K562 (cell line): ENCODE results near the gene CD52. TPM values are rescaled to one million over a fixed set of nuclear protein-coding genes. Genes with fewer than 3 reads are reported as not detected.

ENCODE experiments used
- ATAC-seq: fragments of 200-7000 bp; cut with Tn5 transposase; 3 replicates; pipeline ENCODE4 v1.9.1; 2020; ENCODE audit warnings: moderate library complexity
- BruUV-seq: library from RNA; stranded (reverse); fragments of 400-500 nt; replicated peaks from 2 replicates; lab custom pipeline; 2021; lab: Mats Ljungman, UMichigan
- CTCF ChIA-PET: fragments of 300-600 bp; formaldehyde crosslinking; extraction: SDS; loops from one replicate; lab custom pipeline; 2021; ENCODE audit warnings: low intra/inter-chr PET ratio; lab: Yijun Ruan, JAX
- POLR2A ChIA-PET: fragments of 300-600, 350-650 bp; sonication (Branson Sonifier 250); formaldehyde crosslinking; extraction: SDS; loops from one replicate; lab custom pipeline; 2021; ENCODE audit warnings: antibody characterized with exemption, inconsistent platforms; lab: Yijun Ruan, JAX
- DNase-seq, 4 experiments: peaks; one replicate each; pipeline versions ENCODE4 v3.0.0 to v3.0.0-alpha.2; 2011 to 2018; ENCODE audit warnings: low spot score in 3 of 4, mixed read lengths in 3 of 4; ENCODE audit errors: extremely low read depth in 1 of 4
- FAIRE-seq: peaks from 2 replicates; lab custom pipeline; 2011; peaks lifted over from hg19 to GRCh38; lab: Jason Lieb, UNC
- H2AFZ ChIP-seq: 2 replicates; pipeline ENCODE4 v1.6.0; 2011; ENCODE audit warnings: low read depth, low read length, control low read depth, inconsistent platforms
- H3K27ac ChIP-seq: fragments of 200-600 bp; 3 replicates; pipeline ENCODE4 v1.8.0; 2011; ENCODE audit warnings: low read depth, mild to moderate bottlenecking, control low read depth, inconsistent platforms, low read length, moderate library complexity, mixed read lengths; ENCODE audit errors: extremely low read depth
- H3K27me3 ChIP-seq, 2 experiments: fragments of 300-600 bp in 1 of 2; 2 replicates in 1 of 2; 3 replicates in 1 of 2; pipeline versions ENCODE4 v1.6.0 to v1.8.0; 2011; ENCODE audit warnings: inconsistent platforms in 2 of 2, low read length in 2 of 2, mild to moderate bottlenecking in 1 of 2, mixed read lengths in 1 of 2, moderate library complexity in 1 of 2; ENCODE audit not compliant: control insufficient read depth in 2 of 2, insufficient read depth in 2 of 2
- H3K36me3 ChIP-seq: fragments of 300-600 bp; 3 replicates; pipeline ENCODE4 v1.8.0; 2011; ENCODE audit warnings: mild to moderate bottlenecking, low read length, inconsistent platforms; ENCODE audit not compliant: control insufficient read depth, insufficient read depth
- H3K4me1 ChIP-seq, 2 experiments: fragments of 200-600 bp in 1 of 2; replicated peaks in 1 of 2; 2 replicates in 1 of 2; 3 replicates in 1 of 2; pipeline versions ENCODE4 v1.5.1 to v1.8.0; 2011; ENCODE audit warnings: inconsistent platforms in 2 of 2, low read length in 2 of 2, mild to moderate bottlenecking in 1 of 2, mixed read lengths in 1 of 2, moderate library complexity in 1 of 2; ENCODE audit not compliant: control insufficient read depth in 2 of 2, insufficient read depth in 2 of 2
- H3K4me2 ChIP-seq: 2 replicates; pipeline ENCODE4 v1.6.1; 2011; ENCODE audit warnings: low read length, control low read depth, inconsistent platforms, mixed read lengths; ENCODE audit not compliant: insufficient read depth
- H3K4me3 ChIP-seq: fragments of 200-600 bp; sonication (generic), shearing (Covaris generic); 2 replicates; pipeline ENCODE4 v1.5.1; 2016; ENCODE audit warnings: control low read depth, inconsistent platforms
- H3K79me2 ChIP-seq: fragments of 200-600 bp; 3 replicates; pipeline ENCODE4 v1.8.0; 2011; ENCODE audit warnings: low read length, inconsistent platforms; ENCODE audit not compliant: control insufficient read depth, insufficient read depth
- H3K9ac ChIP-seq, 2 experiments: 2 replicates each; pipeline versions ENCODE4 v1.6.0 to v1.6.1; 2011; ENCODE audit warnings: low read depth in 2 of 2, low read length in 2 of 2, control low read depth in 1 of 2, inconsistent platforms in 1 of 2, mild to moderate bottlenecking in 1 of 2, mixed read lengths in 1 of 2; ENCODE audit not compliant: insufficient read depth in 1 of 2
- H3K9me1 ChIP-seq: one replicate; pipeline ENCODE4 v1.6.0; 2011; ENCODE audit warnings: inconsistent platforms, mild to moderate bottlenecking, low read length, moderate library complexity; ENCODE audit not compliant: control insufficient read depth, insufficient read depth
- H3K9me3 ChIP-seq: replicated peaks from 2 replicates; pipeline ENCODE4 v1.5.1; 2011; ENCODE audit warnings: low read depth, low read length, inconsistent platforms; ENCODE audit not compliant: control insufficient read depth, insufficient read depth
- H4K20me1 ChIP-seq: replicated peaks from 2 replicates; pipeline ENCODE4 v1.6.1; 2011; ENCODE audit warnings: low read length, inconsistent platforms, mixed read lengths; ENCODE audit not compliant: control insufficient read depth, insufficient read depth
- ELF4 ChIP-seq: fragments of 450-650 bp; formaldehyde crosslinking; IDR thresholded peaks from 2 replicates; pipeline ENCODE4 v1.4.0; 2022; ENCODE audit warnings: missing genetic modification characterization
- FIP1L1 ChIP-seq: fragments of 200-400 bp; formaldehyde crosslinking; IDR thresholded peaks from 2 replicates; pipeline ENCODE4 v1.6.1; 2018; ENCODE audit warnings: mild to moderate bottlenecking, low read depth, low read length; ENCODE audit not compliant: poor library complexity, severe bottlenecking
- SMARCB1 ChIP-seq: IDR thresholded peaks from 2 replicates; pipeline ENCODE4 v1.6.1; 2011; ENCODE audit warnings: improper control_type of control experiment, low read depth; ENCODE audit not compliant: insufficient read length
- ZNF263 ChIP-seq: sonication (generic); formaldehyde crosslinking; IDR thresholded peaks from 2 replicates; pipeline ENCODE4 v1.8.0; 2022; ENCODE audit warnings: mild to moderate bottlenecking, missing genetic modification reagents, borderline replicate concordance
- ZNF282 ChIP-seq: sonication (generic); formaldehyde crosslinking; IDR thresholded peaks from 2 replicates; pipeline ENCODE4 v1.8.1; 2023; ENCODE audit warnings: missing genetic modification reagents
- ZNF3 ChIP-seq: fragments of 250-450 bp; sonication (Bioruptor Pico); IDR thresholded peaks from 2 replicates; pipeline ENCODE4 v1.5.0; 2021; ENCODE audit warnings: mild to moderate bottlenecking, moderate library complexity
- ZSCAN29 ChIP-seq: fragments of 450-650 bp; IDR thresholded peaks from 2 replicates; pipeline ENCODE4 v1.6.1; 2017
- WGBS: fragments of 100-300 bp; shearing (Covaris generic); methylation state at CpG from one replicate; pipeline ENCODE4 v1.1.6; 2016; ENCODE audit warnings: low coverage, mixed read lengths; ENCODE audit not compliant: insufficient coverage; ENCODE audit errors: missing lambda C conversion rate; 5-methylcytosine and 5-hydroxymethylcytosine counted together
- in situ Hi-C: fragments of 300-500 bp; cut with MboI; formaldehyde crosslinking; loops from 4 replicates; pipeline ENCODE4 v1.15.0; 2018; ENCODE audit warnings: inconsistent platforms, mixed read lengths
- intact Hi-C: fragments of 100-400 bp; cut with micrococcal nuclease; formaldehyde crosslinking; loops from 2 replicates; pipeline ENCODE4 v1.14.2; 2022
- polyA plus RNA-seq, 8 experiments: library from polyadenylated mRNA; depleted of rRNA in 4 of 8; stranded (reverse) in 5 of 8; unstranded in 3 of 8; fragments of >200 nt; fragmentation: Nextera tagmentation in 2 of 8; fragmentation: Illumina TruSeq in 1 of 8; extraction: Ambion mirVana in 2 of 8; extraction: Trizol in 1 of 8; gene quantifications; 2 replicates each; pipeline versions ENCODE4 v1.2.1 to v1.2.3, GENCODE V29; 2011 to 2014; ENCODE audit warnings: inconsistent platforms in 1 of 8, missing spikeins in 1 of 8
- total RNA-seq, 7 experiments: library from RNA; depleted of rRNA in 6 of 7; stranded (reverse); fragments of >200 nt in 6 of 7; fragmentation: Illumina TruSeq in 2 of 7; extraction: Trizol in 2 of 7; gene quantifications; 2 replicates each; pipeline versions ENCODE4 v1.2.1 to v1.2.3, GENCODE V29; 2011 to 2021; ENCODE audit warnings: low replicate concordance in 1 of 7
- TF ChIP-seq, protein P1 (sequence below): sonication (generic); formaldehyde crosslinking; IDR thresholded peaks from 2 replicates; pipeline ENCODE4 v1.9.0; 2022; ENCODE audit warnings: mild to moderate bottlenecking, missing genetic modification reagents
- TF ChIP-seq, protein P2 (sequence below): sonication (generic); formaldehyde crosslinking; IDR thresholded peaks from 2 replicates; pipeline ENCODE4 v1.8.0; 2022; ENCODE audit warnings: mild to moderate bottlenecking, low read depth, missing genetic modification reagents
- TF ChIP-seq, protein P3 (sequence below): sonication (generic); formaldehyde crosslinking; IDR thresholded peaks from 2 replicates; pipeline ENCODE4 v1.8.0; 2022; ENCODE audit warnings: missing genetic modification reagents, mild to moderate bottlenecking, moderate library complexity, borderline replicate concordance
- TF ChIP-seq, protein P4 (sequence below): sonication (generic); IDR thresholded peaks from 2 replicates; pipeline ENCODE4 v1.6.1; 2016

Gene CD52
- total and polyA plus RNA-seq, 9 of the 15 experiments (the other 6 are each of a cell fraction or from before 2014, with no cell fraction given): 34.9 to 488 (median 173) TPM

DNA sequence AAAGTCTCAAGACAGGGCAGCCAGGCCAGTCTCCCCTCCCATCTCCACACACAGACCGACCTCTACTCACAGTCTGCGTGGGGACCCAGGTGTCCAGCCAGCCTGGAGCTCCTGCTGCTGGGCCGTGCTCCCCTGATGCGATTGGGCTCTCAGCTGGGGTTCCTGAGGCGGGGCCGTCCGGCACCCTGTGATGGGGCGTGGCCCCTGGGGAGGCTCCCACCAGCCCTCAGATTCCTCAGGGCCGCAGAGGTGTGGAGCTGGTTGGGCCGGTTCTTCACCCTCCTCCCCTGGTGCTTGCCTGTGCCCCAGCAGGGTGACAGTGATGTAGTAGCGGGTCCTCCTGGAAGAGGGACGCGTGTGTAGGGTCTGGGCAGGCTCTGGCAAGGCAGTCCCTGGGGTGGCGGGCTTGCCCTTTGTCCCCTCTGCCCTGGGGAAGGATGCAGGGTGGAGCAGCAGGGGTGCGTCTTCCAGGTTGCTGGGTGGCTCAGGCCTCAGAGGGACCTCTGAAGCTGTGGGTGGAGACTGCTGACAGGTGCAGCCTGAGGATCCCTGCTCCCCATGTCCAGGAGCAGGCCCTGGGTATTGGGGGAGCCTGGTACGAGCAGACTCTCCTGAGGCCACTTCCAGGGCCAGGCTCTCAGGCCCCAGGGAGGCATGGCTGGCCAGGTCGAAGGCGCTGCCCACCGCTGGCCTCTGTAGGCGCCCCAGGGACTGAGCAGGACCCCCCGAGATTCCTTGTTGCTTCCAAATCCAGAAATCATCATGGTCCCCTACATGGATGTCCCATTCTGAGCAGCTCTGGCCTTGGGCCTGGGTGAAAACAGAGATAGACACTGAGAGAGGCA lies 36.4 kb downstream of the CD52 start, which contains the start of gene CRYBG2:
TSS of gene CRYBG2 (minus strand) at position 155 of the 845 bp plus-strand sequence. CDS start 7,473 bp downstream, outside the sequence.
- 41% methylated on average over 19 of the region's 21 CpGs for WGBS
- in situ Hi-C loops: no loop called here
- no TSS peak for BruUV-seq
- Histone ChIP-seq H3K27me3 (no peaks in the 10 kb centered on the region; a peak in 1 of 5 replicates), H3K4me2 (no peak within 1 kb of the TSS), H3K27ac (no peak within 1 kb of the TSS), H2AFZ (no peak within 1 kb of the TSS), H3K9me3 (no peaks in the 10 kb centered on the region), H4K20me1 (no peaks in the 10 kb centered on the region), H3K9me1 (no peaks in the 10 kb centered on the region), H3K79me2 (no peaks in the 10 kb centered on the region), H3K4me3 (no peak within 1 kb of the TSS), H3K9ac (peak within 1 kb of the TSS in 1 of 2 experiments; percentile 21; a peak in 2 of 4 replicates), H3K4me1 (peaks cover 25 to 37% of the 10 kb centered on the region in 2 experiments), H3K36me3 (no peaks in the 10 kb centered on the region)
- ATAC-seq: peak; percentile 59
- intact Hi-C loops: no loop called here
- peak in 2 of 4 experiments; percentile 78 to 79 for DNase-seq
- no peak for FAIRE-seq
- POLR2A ChIA-PET: interaction anchor here (0.5 to 2.2 kb wide), 10 partner anchors 10 to 1685 kb away, joined by 3 to 14 read pairs (median 4); partner anchors contain the start of gene CEP85
- CTCF ChIA-PET: no interaction called here
- TF ChIP-seq ZNF263 (CRISPR knock-in tag) (0 out of 2 replicates have a peak, but pooled peaks have one; percentile 25), ZNF3 (no peak), FIP1L1 (no peak), SMARCB1 (no peak), ZSCAN29 (no peak), ELF4 (no peak), ZNF282 (CRISPR knock-in tag) (0 out of 2 replicates have a peak, but pooled peaks have one; percentile 54)
- TF ChIP-seq, protein P1, sequence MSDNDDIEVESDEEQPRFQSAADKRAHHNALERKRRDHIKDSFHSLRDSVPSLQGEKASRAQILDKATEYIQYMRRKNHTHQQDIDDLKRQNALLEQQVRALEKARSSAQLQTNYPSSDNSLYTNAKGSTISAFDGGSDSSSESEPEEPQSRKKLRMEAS (CRISPR knock-in tag): peak; percentile 4; the same call in 1 of the 2 replicates
- TF ChIP-seq, protein P2, sequence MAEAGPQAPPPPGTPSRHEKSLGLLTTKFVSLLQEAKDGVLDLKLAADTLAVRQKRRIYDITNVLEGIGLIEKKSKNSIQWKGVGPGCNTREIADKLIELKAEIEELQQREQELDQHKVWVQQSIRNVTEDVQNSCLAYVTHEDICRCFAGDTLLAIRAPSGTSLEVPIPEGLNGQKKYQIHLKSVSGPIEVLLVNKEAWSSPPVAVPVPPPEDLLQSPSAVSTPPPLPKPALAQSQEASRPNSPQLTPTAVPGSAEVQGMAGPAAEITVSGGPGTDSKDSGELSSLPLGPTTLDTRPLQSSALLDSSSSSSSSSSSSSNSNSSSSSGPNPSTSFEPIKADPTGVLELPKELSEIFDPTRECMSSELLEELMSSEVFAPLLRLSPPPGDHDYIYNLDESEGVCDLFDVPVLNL: no peak
- TF ChIP-seq, protein P3, sequence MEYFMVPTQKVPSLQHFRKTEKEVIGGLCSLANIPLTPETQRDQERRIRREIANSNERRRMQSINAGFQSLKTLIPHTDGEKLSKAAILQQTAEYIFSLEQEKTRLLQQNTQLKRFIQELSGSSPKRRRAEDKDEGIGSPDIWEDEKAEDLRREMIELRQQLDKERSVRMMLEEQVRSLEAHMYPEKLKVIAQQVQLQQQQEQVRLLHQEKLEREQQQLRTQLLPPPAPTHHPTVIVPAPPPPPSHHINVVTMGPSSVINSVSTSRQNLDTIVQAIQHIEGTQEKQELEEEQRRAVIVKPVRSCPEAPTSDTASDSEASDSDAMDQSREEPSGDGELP (CRISPR knock-in tag): peak; percentile 24; the same call in 1 of the 2 replicates
- TF ChIP-seq, protein P4, sequence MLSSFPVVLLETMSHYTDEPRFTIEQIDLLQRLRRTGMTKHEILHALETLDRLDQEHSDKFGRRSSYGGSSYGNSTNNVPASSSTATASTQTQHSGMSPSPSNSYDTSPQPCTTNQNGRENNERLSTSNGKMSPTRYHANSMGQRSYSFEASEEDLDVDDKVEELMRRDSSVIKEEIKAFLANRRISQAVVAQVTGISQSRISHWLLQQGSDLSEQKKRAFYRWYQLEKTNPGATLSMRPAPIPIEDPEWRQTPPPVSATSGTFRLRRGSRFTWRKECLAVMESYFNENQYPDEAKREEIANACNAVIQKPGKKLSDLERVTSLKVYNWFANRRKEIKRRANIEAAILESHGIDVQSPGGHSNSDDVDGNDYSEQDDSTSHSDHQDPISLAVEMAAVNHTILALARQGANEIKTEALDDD: no peak
